GM12878 (cell line): ENCODE data around the gene BBX. TPM values are rescaled to one million over a fixed set of nuclear protein-coding genes. Genes with fewer than 3 reads are reported as not detected.

Experiments
- ATAC-seq: fragments of 200-7000 bp; cut with Tn5 transposase; 3 replicates; pipeline ENCODE4 v1.9.1; 2020; ENCODE audit warnings: mild to moderate bottlenecking, moderate library complexity
- BruUV-seq: library from RNA; stranded (reverse); fragments of 400-500 nt; replicated peaks from 2 replicates; lab custom pipeline; 2021; lab: Mats Ljungman, UMichigan
- CTCF ChIA-PET: fragments of 300-600 bp; sonication (Branson Sonifier 250); formaldehyde crosslinking; extraction: SDS; loops from one replicate; lab custom pipeline; 2021; ENCODE audit warnings: inconsistent platforms; lab: Yijun Ruan, JAX
- POLR2A ChIA-PET: fragments of 350-600 bp; formaldehyde crosslinking; extraction: SDS; loops from one replicate; lab custom pipeline; 2021; ENCODE audit warnings: inconsistent platforms; lab: Charles Lee
- RAD21 ChIA-PET: fragments of 300-600 bp; sonication (Branson Sonifier 250); formaldehyde crosslinking; loops from one replicate; lab custom pipeline; 2023; ENCODE audit warnings: antibody characterized with exemption; ENCODE audit not compliant: unreplicated experiment; lab: Charles Lee
- SMC1A ChIA-PET: fragments of 300-600 bp; sonication (Branson Sonifier 250); formaldehyde crosslinking; loops from one replicate; lab custom pipeline; 2023; ENCODE audit not compliant: unreplicated experiment, uncharacterized antibody; lab: Charles Lee
- DNase-seq: peaks from one replicate; pipeline ENCODE4 v3.0.0-alpha.2; 2011; ENCODE audit warnings: low read depth, low spot score
- FAIRE-seq: peaks from 3 replicates; lab custom pipeline; 2011; peaks lifted over from hg19 to GRCh38; lab: Jason Lieb, UNC
- H2AFZ ChIP-seq: 2 replicates; pipeline ENCODE4 v1.6.0; 2011; ENCODE audit warnings: low read depth, low read length, control low read depth; ENCODE audit not compliant: control insufficient read depth
- H3K27ac ChIP-seq: 2 replicates; pipeline ENCODE4 v1.5.1; 2011; ENCODE audit warnings: control low read depth; ENCODE audit not compliant: control insufficient read depth, insufficient read depth
- H3K27me3 ChIP-seq, 2 experiments: replicated peaks in 1 of 2; 2 replicates each; pipeline versions ENCODE4 v1.6.0 to v1.6.1; 2011; ENCODE audit warnings: low read length in 1 of 2; ENCODE audit not compliant: control insufficient read depth in 2 of 2, insufficient read depth in 2 of 2
- H3K36me3 ChIP-seq, 2 experiments: 2 replicates each; pipeline ENCODE4 v1.5.1; 2011; ENCODE audit warnings: low read length in 1 of 2; ENCODE audit not compliant: control insufficient read depth in 2 of 2, insufficient read depth in 2 of 2
- H3K4me1 ChIP-seq: 2 replicates; pipeline ENCODE4 v1.6.1; 2011; ENCODE audit warnings: mild to moderate bottlenecking, low read length, moderate library complexity, mixed read lengths; ENCODE audit not compliant: control insufficient read depth, insufficient read depth
- H3K4me2 ChIP-seq: 2 replicates; pipeline ENCODE4 v1.6.0; 2011; ENCODE audit warnings: control low read depth; ENCODE audit not compliant: control insufficient read depth, insufficient read depth
- H3K4me3 ChIP-seq: fragments of 200-600 bp; sonication (generic); 2 replicates; pipeline ENCODE4 v1.5.1; 2016
- H3K79me2 ChIP-seq: 2 replicates; pipeline ENCODE4 v1.6.0; 2011; ENCODE audit warnings: low read length; ENCODE audit not compliant: control insufficient read depth, insufficient read depth
- H3K9ac ChIP-seq: 2 replicates; pipeline ENCODE4 v1.8.0; 2011; ENCODE audit warnings: low read length, control low read depth, mixed read lengths; ENCODE audit not compliant: control insufficient read depth, insufficient read depth
- H3K9me3 ChIP-seq: replicated peaks from 3 replicates; pipeline ENCODE4 v1.5.1; 2011; ENCODE audit warnings: mild to moderate bottlenecking, low read length; ENCODE audit not compliant: control insufficient read depth, insufficient read depth
- H4K20me1 ChIP-seq: 2 replicates; pipeline ENCODE4 v1.6.0; 2011; ENCODE audit not compliant: control insufficient read depth, insufficient read depth
- BRCA1 ChIP-seq: IDR thresholded peaks from 2 replicates; pipeline ENCODE4 v1.6.1; 2011; ENCODE audit warnings: low read depth, low read length, improper control_type of control experiment
- NBN ChIP-seq: fragments of 450-650 bp; IDR thresholded peaks from 2 replicates; pipeline ENCODE4 v1.6.1; 2016
- SIN3A ChIP-seq: IDR thresholded peaks from 2 replicates; pipeline ENCODE4 v1.6.1; 2012; ENCODE audit warnings: low read depth, low read length, improper control_type of control experiment
- TCF7 ChIP-seq: IDR thresholded peaks from 2 replicates; pipeline ENCODE4 v1.6.1; 2014; ENCODE audit warnings: antibody characterized with exemption, borderline replicate concordance
- YY1 ChIP-seq: IDR thresholded peaks from 2 replicates; pipeline ENCODE4 v1.6.1; 2011; ENCODE audit warnings: low read depth, mild to moderate bottlenecking, low read length
- ZNF207 ChIP-seq: fragments of 450-650 bp; IDR thresholded peaks from 2 replicates; pipeline ENCODE4 v1.6.1; 2014; ENCODE audit warnings: antibody characterized with exemption, mild to moderate bottlenecking, borderline replicate concordance
- WGBS: methylation state at CpG from one replicate; pipeline ENCODE4 v1.1.6; 2016; ENCODE audit warnings: low lambda C conversion rate; ENCODE audit not compliant: insufficient replicate concordance, insufficient coverage; ENCODE audit errors: missing lambda C conversion rate; 5-methylcytosine and 5-hydroxymethylcytosine counted together
- in situ Hi-C: fragments of 300-500 bp; cut with MboI; formaldehyde crosslinking; loops from 9 replicates; pipeline ENCODE4 v1.14.3; 2018; ENCODE audit warnings: mixed read lengths
- intact Hi-C: fragments of 100-400 bp; cut with micrococcal nuclease; formaldehyde crosslinking; loops from one replicate; pipeline ENCODE4 v1.14.2; 2022; ENCODE audit not compliant: unreplicated experiment
- polyA plus RNA-seq, 11 experiments: library from polyadenylated mRNA; depleted of rRNA in 4 of 11; unstranded in 6 of 11; stranded (reverse) in 5 of 11; fragments of >200 nt; fragmentation: Nextera tagmentation in 4 of 11; fragmentation: Illumina TruSeq in 1 of 11; extraction: Ambion mirVana in 4 of 11; extraction: Trizol in 1 of 11; gene quantifications; 1 replicate in 1 of 11; 2 replicates in 10 of 11; pipeline versions ENCODE4 v1.2.1 to v1.2.3, GENCODE V29; 2011 to 2016; ENCODE audit warnings: inconsistent platforms in 2 of 11, missing spikeins in 2 of 11, low read depth in 1 of 11
- total RNA-seq, 4 experiments: library from RNA; depleted of rRNA in 3 of 4; stranded (reverse); fragments of >200 nt in 3 of 4; fragmentation: Illumina TruSeq in 1 of 4; extraction: Trizol in 1 of 4; gene quantifications; 2 replicates each; pipeline versions ENCODE4 v1.2.1 to v1.2.3, GENCODE V29; 2013 to 2021
- TF ChIP-seq, protein P1 (sequence below): IDR thresholded peaks from 2 replicates; pipeline ENCODE4 v1.6.1; 2012; ENCODE audit warnings: low read depth, low read length, improper control_type of control experiment
- TF ChIP-seq, protein P2 (sequence below): fragments of 450-650 bp; IDR thresholded peaks from 2 replicates; pipeline ENCODE4 v1.6.1; 2016; ENCODE audit warnings: mild to moderate bottlenecking

Gene BBX
- total and polyA plus RNA-seq, 10 of the 15 experiments (the other 5 are each of a cell fraction or from before 2014, with no cell fraction given): 13.3 to 38.5 (median 32.0) TPM

GRCh38 chr3:107516475-107516874 is 6.3 kb upstream of the BBX start:
- Histone ChIP-seq H3K9me3 (no peaks in the 10 kb centered on the region), H4K20me1 (no peaks in the 10 kb centered on the region), H3K4me2 (no peak overlapping the region), H3K4me1 (0 out of 2 replicates have a peak, but pooled peaks cover under 1% of the 10 kb centered on the region), H3K27me3 (peaks cover 0 to 2% of the 10 kb centered on the region in 2 experiments; a peak in 1 of 4 replicates), H3K36me3 (no peaks in the 10 kb centered on the region), H3K4me3 (no peak overlapping the region), H2AFZ (no peak overlapping the region), H3K27ac (no peak overlapping the region), H3K79me2 (no peaks in the 10 kb centered on the region), H3K9ac (no peak overlapping the region)
- in situ Hi-C loops (no loop called here), intact Hi-C loops (no loop called here)
- ATAC-seq (no peak), DNase-seq (no peak), FAIRE-seq (no peak)
- ChIA-PET SMC1A (no interaction called here), CTCF (no interaction called here), POLR2A (no interaction called here), RAD21 (no interaction called here)
- no TSS peak for BruUV-seq
- WGBS: 36% methylated on average over 3 of the region's 3 CpGs
- TF ChIP-seq, protein P1, sequence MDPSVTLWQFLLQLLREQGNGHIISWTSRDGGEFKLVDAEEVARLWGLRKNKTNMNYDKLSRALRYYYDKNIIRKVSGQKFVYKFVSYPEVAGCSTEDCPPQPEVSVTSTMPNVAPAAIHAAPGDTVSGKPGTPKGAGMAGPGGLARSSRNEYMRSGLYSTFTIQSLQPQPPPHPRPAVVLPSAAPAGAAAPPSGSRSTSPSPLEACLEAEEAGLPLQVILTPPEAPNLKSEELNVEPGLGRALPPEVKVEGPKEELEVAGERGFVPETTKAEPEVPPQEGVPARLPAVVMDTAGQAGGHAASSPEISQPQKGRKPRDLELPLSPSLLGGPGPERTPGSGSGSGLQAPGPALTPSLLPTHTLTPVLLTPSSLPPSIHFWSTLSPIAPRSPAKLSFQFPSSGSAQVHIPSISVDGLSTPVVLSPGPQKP: no peak
- no peak for TF ChIP-seq NBN
- no peak for TF ChIP-seq SIN3A
- TF ChIP-seq, protein P2, sequence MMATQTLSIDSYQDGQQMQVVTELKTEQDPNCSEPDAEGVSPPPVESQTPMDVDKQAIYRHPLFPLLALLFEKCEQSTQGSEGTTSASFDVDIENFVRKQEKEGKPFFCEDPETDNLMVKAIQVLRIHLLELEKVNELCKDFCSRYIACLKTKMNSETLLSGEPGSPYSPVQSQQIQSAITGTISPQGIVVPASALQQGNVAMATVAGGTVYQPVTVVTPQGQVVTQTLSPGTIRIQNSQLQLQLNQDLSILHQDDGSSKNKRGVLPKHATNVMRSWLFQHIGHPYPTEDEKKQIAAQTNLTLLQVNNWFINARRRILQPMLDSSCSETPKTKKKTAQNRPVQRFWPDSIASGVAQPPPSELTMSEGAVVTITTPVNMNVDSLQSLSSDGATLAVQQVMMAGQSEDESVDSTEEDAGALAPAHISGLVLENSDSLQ: no peak
- TF ChIP-seq YY1: no peak
- TF ChIP-seq BRCA1: no peak
- no peak for TF ChIP-seq TCF7
- TF ChIP-seq ZNF207: no peak
